SK-N-SH treated with all-trans-retinoic acid at 6 μM for 48 hours (cell line): ENCODE data around the gene ALLC.

Experiments used
- ATAC-seq: fragments of 200-7000 bp; cut with Tn5 transposase; 3 replicates; pipeline ENCODE4 v1.9.1; 2020; ENCODE audit warnings: mild to moderate bottlenecking, moderate library complexity
- ARNTL ChIP-seq: fragments of 450-650 bp; formaldehyde crosslinking; IDR thresholded peaks from 2 replicates; pipeline ENCODE4 v1.5.0; 2020; ENCODE audit warnings: low read depth, mild to moderate bottlenecking, moderate library complexity, borderline replicate concordance
- BACH2 ChIP-seq: fragments of 250-450 bp; sonication (Bioruptor Pico); IDR thresholded peaks from 2 replicates; pipeline ENCODE4 v1.9.0; 2021; ENCODE audit warnings: mild to moderate bottlenecking, borderline replicate concordance
- CSDC2 ChIP-seq: fragments of 250-450 bp; sonication (Bioruptor Pico); IDR thresholded peaks from 2 replicates; pipeline ENCODE4 v1.5.0; 2020; ENCODE audit warnings: mild to moderate bottlenecking, moderate library complexity
- ESRRG ChIP-seq: fragments of 250-450 bp; sonication (Bioruptor Pico); IDR thresholded peaks from 2 replicates; pipeline ENCODE4 v1.6.1; 2021; ENCODE audit warnings: mild to moderate bottlenecking
- GLIS3 ChIP-seq: fragments of 250-450 bp; sonication (Bioruptor Pico); IDR thresholded peaks from 2 replicates; pipeline ENCODE4 v1.5.0; 2020; ENCODE audit warnings: mild to moderate bottlenecking, moderate library complexity
- ISL1 ChIP-seq: fragments of 250-450 bp; sonication (Bioruptor Pico); IDR thresholded peaks from 2 replicates; pipeline ENCODE4 v2.1.2; 2022; ENCODE audit warnings: mild to moderate bottlenecking, moderate library complexity
- OSR1 ChIP-seq: fragments of 250-450 bp; sonication (Bioruptor Pico); IDR thresholded peaks from 2 replicates; pipeline ENCODE4 v1.8.0; 2022; ENCODE audit warnings: moderate library complexity, mild to moderate bottlenecking, inconsistent platforms
- PPARA ChIP-seq: fragments of 250-450 bp; sonication (Bioruptor Pico); IDR thresholded peaks from 2 replicates; pipeline ENCODE4 v1.5.0; 2020; ENCODE audit warnings: mild to moderate bottlenecking, borderline replicate concordance
- RARB ChIP-seq: fragments of 250-450 bp; sonication (Bioruptor Pico); IDR thresholded peaks from 2 replicates; pipeline ENCODE4 v1.8.0; 2021; ENCODE audit warnings: mild to moderate bottlenecking, moderate library complexity
- SNAI2 ChIP-seq: fragments of 250-450 bp; sonication (Bioruptor Pico); IDR thresholded peaks from 2 replicates; pipeline ENCODE4 v1.5.0; 2020; ENCODE audit warnings: mild to moderate bottlenecking, moderate library complexity
- TCF4 ChIP-seq: fragments of 250-450 bp; sonication (Bioruptor Pico); IDR thresholded peaks from 2 replicates; pipeline ENCODE4 v1.8.0; 2021; ENCODE audit warnings: mild to moderate bottlenecking, moderate library complexity, borderline replicate concordance
- TOX ChIP-seq: fragments of 250-450 bp; sonication (Bioruptor Pico); IDR thresholded peaks from 2 replicates; pipeline ENCODE4 v1.8.0; 2021; ENCODE audit warnings: mild to moderate bottlenecking, moderate library complexity, borderline replicate concordance
- ZC3H10 ChIP-seq: fragments of 250-450 bp; sonication (Bioruptor Pico); IDR thresholded peaks from 2 replicates; pipeline ENCODE4 v1.5.1; 2021; ENCODE audit warnings: mild to moderate bottlenecking, moderate library complexity
- ZFP30 ChIP-seq: fragments of 450-650 bp; formaldehyde crosslinking; IDR thresholded peaks from 2 replicates; pipeline ENCODE4 v1.5.0; 2022; ENCODE audit warnings: mild to moderate bottlenecking, moderate library complexity
- ZNF565 ChIP-seq: fragments of 450-650 bp; formaldehyde crosslinking; conservative IDR thresholded peaks from 2 replicates; pipeline ENCODE4 v1.5.0; 2020; ENCODE audit warnings: low read depth, mild to moderate bottlenecking, moderate library complexity
- ZNF70 ChIP-seq: fragments of 450-650 bp; formaldehyde crosslinking; IDR thresholded peaks from 2 replicates; pipeline ENCODE4 v1.5.0; 2020; ENCODE audit warnings: mild to moderate bottlenecking, moderate library complexity
- TF ChIP-seq, protein P1 (sequence below): fragments of 250-450 bp; sonication (Bioruptor Pico); IDR thresholded peaks from 2 replicates; pipeline ENCODE4 v1.8.0; 2021; ENCODE audit warnings: low read depth, mild to moderate bottlenecking, moderate library complexity, borderline replicate concordance
- TF ChIP-seq, protein P2 (sequence below): fragments of 250-450 bp; sonication (Bioruptor Pico); IDR thresholded peaks from 2 replicates; pipeline ENCODE4 v1.8.0; 2020; ENCODE audit warnings: mild to moderate bottlenecking, moderate library complexity, borderline replicate concordance
- TF ChIP-seq, protein P3 (sequence below): fragments of 250-450 bp; sonication (Bioruptor Pico); IDR thresholded peaks from 2 replicates; pipeline ENCODE4 v1.5.0; 2020; ENCODE audit warnings: mild to moderate bottlenecking, moderate library complexity

The ALLC gene

DNA sequence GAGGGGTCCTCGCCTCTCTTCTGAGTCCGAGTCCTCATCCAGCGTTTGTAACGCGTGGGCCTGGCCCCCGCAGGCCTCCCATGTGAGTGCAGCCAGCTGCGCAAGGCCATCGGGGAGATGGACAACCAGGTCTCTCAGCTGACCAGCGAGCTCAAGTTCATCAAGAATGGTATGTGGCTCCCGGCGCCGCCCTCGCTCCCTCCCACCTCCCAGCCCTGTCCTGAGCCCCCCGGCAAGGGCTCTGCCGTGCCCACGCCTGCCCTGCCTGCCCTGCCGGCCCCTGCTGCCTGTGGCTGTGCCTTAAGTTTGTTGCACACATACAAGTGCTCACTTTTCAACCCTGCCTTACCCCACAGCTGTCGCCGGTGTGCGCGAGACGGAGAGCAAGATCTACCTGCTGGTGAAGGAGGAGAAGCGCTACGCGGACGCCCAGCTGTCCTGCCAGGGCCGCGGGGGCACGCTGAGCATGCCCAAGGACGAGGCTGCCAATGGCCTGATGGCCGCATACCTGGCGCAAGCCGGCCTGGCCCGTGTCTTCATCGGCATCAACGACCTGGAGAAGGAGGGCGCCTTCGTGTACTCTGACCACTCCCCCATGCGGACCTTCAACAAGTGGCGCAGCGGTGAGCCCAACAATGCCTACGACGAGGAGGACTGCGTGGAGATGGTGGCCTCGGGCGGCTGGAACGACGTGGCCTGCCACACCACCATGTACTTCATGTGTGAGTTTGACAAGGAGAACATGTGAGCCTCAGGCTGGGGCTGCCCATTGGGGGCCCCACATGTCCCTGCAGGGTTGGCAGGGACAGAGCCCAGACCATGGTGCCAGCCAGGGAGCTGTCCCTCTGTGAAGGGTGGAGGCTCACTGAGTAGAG lies 14.4 kb upstream of the ALLC start:
- TF ChIP-seq RARB (CRISPR knock-in tag) (no peak), BACH2 (CRISPR knock-in tag) (no peak), SNAI2 (no peak), ESRRG (no peak), CSDC2 (CRISPR knock-in tag) (no peak), ARNTL (no peak), ISL1 (CRISPR knock-in tag) (no peak), ZFP30 (CRISPR knock-in tag) (no peak), OSR1 (CRISPR knock-in tag) (no peak), TCF4 (CRISPR knock-in tag) (no peak)
- TF ChIP-seq, protein P1, sequence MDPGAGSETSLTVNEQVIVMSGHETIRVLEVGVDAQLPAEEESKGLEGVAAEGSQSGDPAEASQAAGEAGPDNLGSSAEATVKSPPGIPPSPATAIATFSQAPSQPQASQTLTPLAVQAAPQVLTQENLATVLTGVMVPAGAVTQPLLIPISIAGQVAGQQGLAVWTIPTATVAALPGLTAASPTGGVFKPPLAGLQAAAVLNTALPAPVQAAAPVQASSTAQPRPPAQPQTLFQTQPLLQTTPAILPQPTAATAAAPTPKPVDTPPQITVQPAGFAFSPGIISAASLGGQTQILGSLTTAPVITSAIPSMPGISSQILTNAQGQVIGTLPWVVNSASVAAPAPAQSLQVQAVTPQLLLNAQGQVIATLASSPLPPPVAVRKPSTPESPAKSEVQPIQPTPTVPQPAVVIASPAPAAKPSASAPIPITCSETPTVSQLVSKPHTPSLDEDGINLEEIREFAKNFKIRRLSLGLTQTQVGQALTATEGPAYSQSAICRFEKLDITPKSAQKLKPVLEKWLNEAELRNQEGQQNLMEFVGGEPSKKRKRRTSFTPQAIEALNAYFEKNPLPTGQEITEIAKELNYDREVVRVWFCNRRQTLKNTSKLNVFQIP (CRISPR knock-in tag), result no peak
- TF ChIP-seq, protein P2, sequence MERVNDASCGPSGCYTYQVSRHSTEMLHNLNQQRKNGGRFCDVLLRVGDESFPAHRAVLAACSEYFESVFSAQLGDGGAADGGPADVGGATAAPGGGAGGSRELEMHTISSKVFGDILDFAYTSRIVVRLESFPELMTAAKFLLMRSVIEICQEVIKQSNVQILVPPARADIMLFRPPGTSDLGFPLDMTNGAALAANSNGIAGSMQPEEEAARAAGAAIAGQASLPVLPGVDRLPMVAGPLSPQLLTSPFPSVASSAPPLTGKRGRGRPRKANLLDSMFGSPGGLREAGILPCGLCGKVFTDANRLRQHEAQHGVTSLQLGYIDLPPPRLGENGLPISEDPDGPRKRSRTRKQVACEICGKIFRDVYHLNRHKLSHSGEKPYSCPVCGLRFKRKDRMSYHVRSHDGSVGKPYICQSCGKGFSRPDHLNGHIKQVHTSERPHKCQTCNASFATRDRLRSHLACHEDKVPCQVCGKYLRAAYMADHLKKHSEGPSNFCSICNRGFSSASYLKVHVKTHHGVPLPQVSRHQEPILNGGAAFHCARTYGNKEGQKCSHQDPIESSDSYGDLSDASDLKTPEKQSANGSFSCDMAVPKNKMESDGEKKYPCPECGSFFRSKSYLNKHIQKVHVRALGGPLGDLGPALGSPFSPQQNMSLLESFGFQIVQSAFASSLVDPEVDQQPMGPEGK (CRISPR knock-in tag), result no peak
- TF ChIP-seq, protein P3, sequence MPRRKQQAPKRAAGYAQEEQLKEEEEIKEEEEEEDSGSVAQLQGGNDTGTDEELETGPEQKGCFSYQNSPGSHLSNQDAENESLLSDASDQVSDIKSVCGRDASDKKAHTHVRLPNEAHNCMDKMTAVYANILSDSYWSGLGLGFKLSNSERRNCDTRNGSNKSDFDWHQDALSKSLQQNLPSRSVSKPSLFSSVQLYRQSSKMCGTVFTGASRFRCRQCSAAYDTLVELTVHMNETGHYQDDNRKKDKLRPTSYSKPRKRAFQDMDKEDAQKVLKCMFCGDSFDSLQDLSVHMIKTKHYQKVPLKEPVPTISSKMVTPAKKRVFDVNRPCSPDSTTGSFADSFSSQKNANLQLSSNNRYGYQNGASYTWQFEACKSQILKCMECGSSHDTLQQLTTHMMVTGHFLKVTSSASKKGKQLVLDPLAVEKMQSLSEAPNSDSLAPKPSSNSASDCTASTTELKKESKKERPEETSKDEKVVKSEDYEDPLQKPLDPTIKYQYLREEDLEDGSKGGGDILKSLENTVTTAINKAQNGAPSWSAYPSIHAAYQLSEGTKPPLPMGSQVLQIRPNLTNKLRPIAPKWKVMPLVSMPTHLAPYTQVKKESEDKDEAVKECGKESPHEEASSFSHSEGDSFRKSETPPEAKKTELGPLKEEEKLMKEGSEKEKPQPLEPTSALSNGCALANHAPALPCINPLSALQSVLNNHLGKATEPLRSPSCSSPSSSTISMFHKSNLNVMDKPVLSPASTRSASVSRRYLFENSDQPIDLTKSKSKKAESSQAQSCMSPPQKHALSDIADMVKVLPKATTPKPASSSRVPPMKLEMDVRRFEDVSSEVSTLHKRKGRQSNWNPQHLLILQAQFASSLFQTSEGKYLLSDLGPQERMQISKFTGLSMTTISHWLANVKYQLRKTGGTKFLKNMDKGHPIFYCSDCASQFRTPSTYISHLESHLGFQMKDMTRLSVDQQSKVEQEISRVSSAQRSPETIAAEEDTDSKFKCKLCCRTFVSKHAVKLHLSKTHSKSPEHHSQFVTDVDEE, result no peak
- ATAC-seq, result no peak

DNA sequence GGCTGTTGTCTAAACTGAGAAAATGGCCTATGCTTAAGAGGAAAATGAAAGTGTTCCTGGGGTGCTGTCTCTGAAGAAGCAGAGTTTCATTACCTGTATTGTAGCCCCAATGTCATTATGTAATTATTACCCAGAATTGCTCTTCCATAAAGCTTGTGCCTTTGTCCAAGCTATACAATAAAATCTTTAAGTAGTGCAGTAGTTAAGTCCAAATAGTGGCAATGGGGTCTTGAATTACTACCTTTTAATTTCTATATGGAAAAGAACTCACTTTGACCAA lies 13.8 kb upstream of the ALLC start:
- no peak for TF ChIP-seq BACH2 (CRISPR knock-in tag)
- TF ChIP-seq SNAI2, result no peak
- TF ChIP-seq OSR1 (CRISPR knock-in tag), result no peak
- TF ChIP-seq ZC3H10 (CRISPR knock-in tag), result no peak
- TF ChIP-seq ZNF565, result no peak
- TF ChIP-seq, protein P3, result no peak
- no peak for TF ChIP-seq ZFP30 (CRISPR knock-in tag)
- no peak for TF ChIP-seq TOX (CRISPR knock-in tag)
- no peak for TF ChIP-seq ZNF70 (CRISPR knock-in tag)
- TF ChIP-seq ISL1 (CRISPR knock-in tag), result no peak
- no peak for TF ChIP-seq GLIS3 (CRISPR knock-in tag)

DNA sequence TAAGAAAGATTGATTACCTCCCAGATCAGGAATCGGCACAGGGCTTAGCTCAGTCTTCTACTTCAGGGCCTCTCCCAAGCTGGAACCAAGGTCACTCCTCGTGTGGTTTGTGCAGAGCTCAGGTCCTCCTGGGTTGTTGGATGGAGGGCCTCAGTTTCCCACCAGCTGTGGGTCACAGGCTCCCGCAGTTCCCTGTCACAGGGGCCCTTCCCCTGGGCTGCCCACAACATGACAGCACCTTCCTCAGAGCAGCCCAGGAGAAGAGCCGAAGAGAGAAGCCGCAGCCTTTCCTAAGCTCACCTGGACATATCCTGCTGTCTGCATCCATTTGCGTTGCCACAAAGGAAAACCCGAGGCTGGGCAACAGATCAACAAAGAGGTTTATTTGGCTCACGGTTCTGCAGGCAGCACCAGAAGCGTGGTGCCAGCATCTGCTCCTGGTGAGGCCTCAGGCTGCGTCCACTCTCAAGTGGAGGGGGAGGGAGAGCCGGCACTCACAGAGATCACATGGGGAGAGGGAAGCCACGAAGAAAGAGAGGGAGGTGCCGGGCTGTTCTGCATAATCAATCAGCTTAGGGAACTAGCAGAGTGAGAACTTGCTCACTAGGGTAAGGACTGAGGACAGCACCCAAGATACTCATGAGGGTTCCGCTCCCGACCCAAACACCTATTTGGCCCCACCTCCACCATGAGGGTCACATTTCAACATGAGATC lies 13.0 kb upstream of the ALLC start:
- no peak for ATAC-seq
- no peak for TF ChIP-seq BACH2 (CRISPR knock-in tag)
- no peak for TF ChIP-seq ISL1 (CRISPR knock-in tag)
- TF ChIP-seq, protein P3, result no peak
- TF ChIP-seq, protein P2 (CRISPR knock-in tag), result no peak
- no peak for TF ChIP-seq ZNF565
- TF ChIP-seq ZC3H10 (CRISPR knock-in tag), result no peak
- TF ChIP-seq ZNF70 (CRISPR knock-in tag), result no peak
- TF ChIP-seq PPARA (CRISPR knock-in tag), result no peak
- TF ChIP-seq SNAI2, result no peak
- no peak for TF ChIP-seq TOX (CRISPR knock-in tag)

More for the DNA sequence above, 13.8 kb upstream of the ALLC start:
- ATAC-seq, result no peak
